ENCODE results near the gene BCAP29.

DNA sequence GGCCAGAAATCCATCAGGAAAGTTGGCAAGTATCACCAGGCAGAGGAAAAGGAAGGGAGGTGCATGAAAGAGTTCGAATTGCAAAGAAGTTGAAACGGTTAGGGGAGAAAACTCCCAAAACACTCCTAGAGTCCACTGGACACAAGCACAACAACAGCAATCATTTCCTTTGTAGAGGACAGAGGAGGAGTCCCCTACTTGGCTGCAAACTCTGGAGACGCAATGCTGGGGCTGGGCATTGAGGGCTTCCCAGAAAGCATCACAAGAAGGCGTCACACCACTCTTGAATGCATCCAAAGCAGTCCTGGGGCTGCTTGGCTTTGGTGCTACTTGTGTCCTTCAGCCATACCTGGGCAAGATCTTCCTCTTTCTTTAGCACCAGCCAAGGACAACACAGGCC is 62.5 kb downstream of the BCAP29 start:
- TF ChIP-seq, protein P1, sequence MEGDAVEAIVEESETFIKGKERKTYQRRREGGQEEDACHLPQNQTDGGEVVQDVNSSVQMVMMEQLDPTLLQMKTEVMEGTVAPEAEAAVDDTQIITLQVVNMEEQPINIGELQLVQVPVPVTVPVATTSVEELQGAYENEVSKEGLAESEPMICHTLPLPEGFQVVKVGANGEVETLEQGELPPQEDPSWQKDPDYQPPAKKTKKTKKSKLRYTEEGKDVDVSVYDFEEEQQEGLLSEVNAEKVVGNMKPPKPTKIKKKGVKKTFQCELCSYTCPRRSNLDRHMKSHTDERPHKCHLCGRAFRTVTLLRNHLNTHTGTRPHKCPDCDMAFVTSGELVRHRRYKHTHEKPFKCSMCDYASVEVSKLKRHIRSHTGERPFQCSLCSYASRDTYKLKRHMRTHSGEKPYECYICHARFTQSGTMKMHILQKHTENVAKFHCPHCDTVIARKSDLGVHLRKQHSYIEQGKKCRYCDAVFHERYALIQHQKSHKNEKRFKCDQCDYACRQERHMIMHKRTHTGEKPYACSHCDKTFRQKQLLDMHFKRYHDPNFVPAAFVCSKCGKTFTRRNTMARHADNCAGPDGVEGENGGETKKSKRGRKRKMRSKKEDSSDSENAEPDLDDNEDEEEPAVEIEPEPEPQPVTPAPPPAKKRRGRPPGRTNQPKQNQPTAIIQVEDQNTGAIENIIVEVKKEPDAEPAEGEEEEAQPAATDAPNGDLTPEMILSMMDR (IDR thresholded peaks at IDR 0.05), result no peak
- no peak for TF ChIP-seq POLR2A (IDR thresholded peaks at IDR 0.05)
